ENCODE results near the gene SLAIN1.

Gene SLAIN1

GRCh38 chr13:77724092-77724491 lies 26.6 kb downstream of the SLAIN1 start:
- H3K4me3 ChIP-seq (replicated peaks in 1 of 2; ENCODE audit: low read depth in 2 of 2, low read length in 2 of 2) = no peak overlapping the region
- TF ChIP-seq, protein P1, sequence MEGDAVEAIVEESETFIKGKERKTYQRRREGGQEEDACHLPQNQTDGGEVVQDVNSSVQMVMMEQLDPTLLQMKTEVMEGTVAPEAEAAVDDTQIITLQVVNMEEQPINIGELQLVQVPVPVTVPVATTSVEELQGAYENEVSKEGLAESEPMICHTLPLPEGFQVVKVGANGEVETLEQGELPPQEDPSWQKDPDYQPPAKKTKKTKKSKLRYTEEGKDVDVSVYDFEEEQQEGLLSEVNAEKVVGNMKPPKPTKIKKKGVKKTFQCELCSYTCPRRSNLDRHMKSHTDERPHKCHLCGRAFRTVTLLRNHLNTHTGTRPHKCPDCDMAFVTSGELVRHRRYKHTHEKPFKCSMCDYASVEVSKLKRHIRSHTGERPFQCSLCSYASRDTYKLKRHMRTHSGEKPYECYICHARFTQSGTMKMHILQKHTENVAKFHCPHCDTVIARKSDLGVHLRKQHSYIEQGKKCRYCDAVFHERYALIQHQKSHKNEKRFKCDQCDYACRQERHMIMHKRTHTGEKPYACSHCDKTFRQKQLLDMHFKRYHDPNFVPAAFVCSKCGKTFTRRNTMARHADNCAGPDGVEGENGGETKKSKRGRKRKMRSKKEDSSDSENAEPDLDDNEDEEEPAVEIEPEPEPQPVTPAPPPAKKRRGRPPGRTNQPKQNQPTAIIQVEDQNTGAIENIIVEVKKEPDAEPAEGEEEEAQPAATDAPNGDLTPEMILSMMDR (IDR thresholded peaks at IDR 0.05; ENCODE audit: low read depth, low read length) = no peak
- no peak for DNase-seq (ENCODE audit: low read depth in 2 of 2)

DNA sequence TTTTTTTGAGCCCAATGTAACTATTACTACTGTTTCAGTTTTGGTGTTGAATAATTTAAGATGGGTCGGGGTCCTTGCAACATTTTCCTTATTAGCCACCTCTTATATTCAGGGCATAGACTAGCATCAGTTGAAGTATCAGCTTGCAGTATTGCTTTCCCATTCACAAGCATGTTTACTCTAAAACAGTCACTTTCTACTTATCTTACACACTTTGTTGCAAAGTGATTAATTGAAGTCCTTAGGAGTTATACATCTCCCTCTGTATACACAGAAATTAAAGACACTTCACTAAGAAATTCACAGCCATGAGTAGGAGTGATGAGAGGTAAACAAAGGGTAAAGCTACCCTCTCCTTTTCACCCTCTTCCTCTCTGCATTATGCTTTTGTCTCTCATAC lies 27.6 kb downstream of the SLAIN1 start:
- DNase-seq (ENCODE audit: low read depth in 2 of 2) = no peak
- TF ChIP-seq, protein P1 (IDR thresholded peaks at IDR 0.05; ENCODE audit: low read depth, low read length) = no peak
- H3K4me3 ChIP-seq (replicated peaks in 1 of 2; ENCODE audit: low read depth in 2 of 2, low read length in 2 of 2) = no peak overlapping the region

DNA sequence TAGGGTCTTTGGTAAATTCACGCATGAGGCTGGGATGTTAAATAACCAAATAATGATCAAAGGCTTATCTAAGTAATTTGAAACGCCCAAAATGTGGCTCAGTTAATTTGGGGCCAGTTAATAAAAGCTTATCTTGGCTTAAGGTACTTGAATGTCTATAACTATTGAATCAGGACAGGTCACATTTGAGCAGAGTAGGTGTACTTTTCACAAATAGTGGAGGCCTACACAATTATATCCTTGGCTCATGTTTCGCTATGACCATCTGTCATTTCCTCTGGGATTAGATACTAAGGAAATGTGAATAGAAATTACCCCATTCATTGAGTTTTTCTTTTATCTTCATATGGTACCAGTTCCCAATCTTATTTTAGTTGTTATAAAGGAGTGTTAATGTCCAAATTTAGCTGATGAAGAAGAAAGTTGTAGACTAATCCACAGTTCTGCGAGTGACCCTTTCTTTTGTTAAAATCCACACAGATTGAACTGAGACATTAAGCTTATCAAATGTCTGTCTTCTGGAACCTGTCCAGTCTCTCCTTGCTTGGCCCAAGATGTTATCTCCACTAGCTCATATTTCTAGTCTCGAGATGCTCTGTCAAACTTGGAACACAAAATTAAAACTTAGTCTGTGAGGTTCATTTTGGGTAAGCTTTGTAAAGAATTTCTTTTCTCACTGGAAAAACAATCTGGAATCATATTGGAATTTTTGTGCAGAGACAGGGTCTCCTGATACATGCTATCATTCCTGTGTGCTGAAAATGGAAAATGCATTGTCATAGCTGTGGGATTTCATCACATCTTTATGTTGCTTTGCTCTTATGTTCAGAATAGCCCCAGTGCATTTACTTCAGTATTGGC lies 31.0 kb downstream of the SLAIN1 start:
- TF ChIP-seq, protein P1 (IDR thresholded peaks at IDR 0.05; ENCODE audit: low read depth, low read length) = no peak
- no peak for DNase-seq (ENCODE audit: low read depth in 2 of 2)
- H3K4me3 ChIP-seq (replicated peaks in 1 of 2; ENCODE audit: low read depth in 2 of 2, low read length in 2 of 2) = no peak overlapping the region

- no peak overlapping the region for H3K4me3 ChIP-seq (replicated peaks in 1 of 2; ENCODE audit: low read depth in 2 of 2, low read length in 2 of 2)
- no peak for DNase-seq (ENCODE audit: low read depth in 2 of 2)
- TF ChIP-seq, protein P1 (IDR thresholded peaks at IDR 0.05; ENCODE audit: low read depth, low read length) = no peak
These were observed 32.2 kb downstream of the SLAIN1 start for GRCh38 chr13:77729502-77730221.

DNA sequence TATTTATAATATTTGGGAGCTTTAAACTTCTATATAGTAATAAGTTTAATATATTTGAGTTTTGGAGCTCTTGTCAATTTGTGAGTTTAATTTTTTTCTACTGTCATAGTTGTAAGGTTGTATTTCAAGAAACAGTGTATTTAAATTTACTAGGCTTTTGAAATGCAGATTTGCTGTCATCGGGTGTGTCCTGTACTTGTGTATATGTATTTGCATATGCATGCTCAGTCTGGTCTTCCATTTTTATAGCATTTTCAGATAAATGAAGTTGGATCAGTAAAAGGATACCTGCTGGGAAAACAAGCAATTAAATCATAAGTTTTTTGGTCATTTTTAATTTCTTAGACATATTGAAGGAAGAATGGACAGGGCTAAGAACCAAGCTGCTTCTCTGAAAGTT lies 33.1 kb downstream of the SLAIN1 start:
- no peak overlapping the region for H3K4me3 ChIP-seq (replicated peaks in 1 of 2; ENCODE audit: low read depth in 2 of 2, low read length in 2 of 2)

GRCh38 chr13:77732287-77732686 lies 34.8 kb downstream of the SLAIN1 start:
- H3K4me3 ChIP-seq (replicated peaks in 1 of 2; ENCODE audit: low read depth in 2 of 2, low read length in 2 of 2) = no peak overlapping the region
- no peak for DNase-seq (ENCODE audit: low read depth in 2 of 2)
- TF ChIP-seq, protein P1 (IDR thresholded peaks at IDR 0.05; ENCODE audit: low read depth, low read length) = no peak

More for the DNA sequence above, 33.1 kb downstream of the SLAIN1 start:
- DNase-seq (ENCODE audit: low read depth in 2 of 2) = no peak
- TF ChIP-seq, protein P1 (IDR thresholded peaks at IDR 0.05; ENCODE audit: low read depth, low read length) = no peak

Measured in cardiac fibroblast (primary cell).